Body of pancreas (tissue), 4 donors: ENCODE measurements around the gene RGS14.

Source experiments
- CTCF ChIP-seq, 7 experiments: fragments of 450-650 bp in 4 of 7; fragments of 200-600 bp in 3 of 7; sonication (generic) in 3 of 7; IDR thresholded peaks; one replicate each; pipeline ENCODE4 v1.5.1; 2016 to 2019; ENCODE audit warnings: antibody characterized with exemption in 7 of 7
- POLR2A ChIP-seq, 3 donors: fragments of 450-650 bp; IDR thresholded peaks; one replicate each; pipeline ENCODE4 v1.6.1; 2016; ENCODE audit warnings: antibody characterized with exemption in 3 of 3, mild to moderate bottlenecking in 2 of 3

GRCh38 chr5:177373806-177374205 lies 16.1 kb downstream of the RGS14 start:
- TF ChIP-seq CTCF (IDR thresholded peaks at IDR 0.05) = no peak
- TF ChIP-seq POLR2A (IDR thresholded peaks at IDR 0.05) = no peak
